GM23338 (cell line): Measurements from ENCODE around the gene GMEB2. TPM values are rescaled to one million over a fixed set of nuclear protein-coding genes. Genes with fewer than 3 reads are reported as not detected.
"Not testable (repeated sequence)": the region's sequence is repeated elsewhere in the genome, so short reads cannot be mapped to it uniquely, and the experiment has no call there.

ENCODE experiments used
- ATAC-seq: fragments of 200-7000 bp; cut with Tn5 transposase; 3 replicates; pipeline ENCODE4 v1.9.1; 2020
- DNase-seq: peaks from one replicate; pipeline ENCODE4 v3.0.0-alpha.2; 2015; ENCODE audit warnings: low spot score
- H2AFZ ChIP-seq: fragments of 200-600 bp; sonication (generic); 2 replicates; pipeline ENCODE4 v1.8.0; 2016; ENCODE audit warnings: antibody characterized with exemption, mild to moderate bottlenecking, moderate library complexity
- H3F3A ChIP-seq: fragments of 200-600 bp; sonication (generic); replicated peaks from 2 replicates; pipeline ENCODE4 v1.8.0; 2017; ENCODE audit warnings: antibody characterized with exemption, mixed run types, low read depth
- H3K27ac ChIP-seq: fragments of 200-600 bp; sonication (generic); 2 replicates; pipeline ENCODE4 v1.6.1; 2016; ENCODE audit warnings: low read depth
- H3K27me3 ChIP-seq: fragments of 200-600 bp; sonication (generic); 2 replicates; pipeline ENCODE4 v1.8.0; 2016; ENCODE audit warnings: mild to moderate bottlenecking, mixed run types, moderate library complexity; ENCODE audit not compliant: insufficient read depth
- H3K36me3 ChIP-seq: fragments of 200-600 bp; sonication (generic); 2 replicates; pipeline ENCODE4 v1.8.0; 2016; ENCODE audit warnings: mild to moderate bottlenecking; ENCODE audit not compliant: insufficient read depth
- H3K4me1 ChIP-seq: fragments of 200-600 bp; sonication (generic); 2 replicates; pipeline ENCODE4 v1.8.0; 2016; ENCODE audit warnings: mild to moderate bottlenecking, moderate library complexity; ENCODE audit not compliant: insufficient read depth
- H3K4me2 ChIP-seq: fragments of 200-600 bp; sonication (generic); 2 replicates; pipeline ENCODE4 v1.7.1; 2017; ENCODE audit warnings: mixed run types
- H3K4me3 ChIP-seq: fragments of 200-600 bp; sonication (generic); 2 replicates; pipeline ENCODE4 v1.6.1; 2016; ENCODE audit warnings: mixed run types
- H3K79me2 ChIP-seq: fragments of 200-600 bp; sonication (generic); replicated peaks from 2 replicates; pipeline ENCODE4 v1.8.0; 2017; ENCODE audit warnings: mild to moderate bottlenecking; ENCODE audit not compliant: insufficient read depth
- H3K9me2 ChIP-seq: fragments of 200-600 bp; sonication (generic); 2 replicates; pipeline ENCODE4 v1.8.0; 2017; ENCODE audit not compliant: insufficient read depth
- H4K20me1 ChIP-seq: fragments of 200-600 bp; sonication (generic); replicated peaks from 2 replicates; pipeline ENCODE4 v1.8.0; 2017; ENCODE audit warnings: mild to moderate bottlenecking; ENCODE audit not compliant: insufficient read depth
- H3K27ac Mint-ChIP-seq: 2 replicates; pipeline ENCODE4 v1.8.0; 2020; ENCODE audit warnings: inconsistent platforms, mild to moderate bottlenecking, moderate library complexity, mixed read lengths
- H3K27me3 Mint-ChIP-seq: 3 replicates; pipeline ENCODE4 v1.8.0; 2022; ENCODE audit warnings: low read depth, mild to moderate bottlenecking, moderate library complexity, mixed read lengths, inconsistent platforms; ENCODE audit not compliant: insufficient read depth, poor library complexity
- H3K36me3 Mint-ChIP-seq: 3 replicates; pipeline ENCODE4 v1.8.0; 2021; ENCODE audit warnings: low read depth, mild to moderate bottlenecking, inconsistent platforms, moderate library complexity, mixed read lengths
- H3K4me1 Mint-ChIP-seq: 3 replicates; pipeline ENCODE4 v1.8.0; 2020; ENCODE audit warnings: mild to moderate bottlenecking, inconsistent platforms, mixed read lengths
- H3K4me3 Mint-ChIP-seq: 3 replicates; pipeline ENCODE4 v1.8.0; 2021; ENCODE audit warnings: moderate library complexity, mild to moderate bottlenecking, inconsistent platforms, mixed read lengths
- H3K9me3 Mint-ChIP-seq: 3 replicates; pipeline ENCODE4 v1.8.0; 2020; ENCODE audit warnings: moderate library complexity, mild to moderate bottlenecking, inconsistent platforms, mixed read lengths
- CREB1 ChIP-seq: fragments of 250-450 bp; sonication (Bioruptor Pico); IDR thresholded peaks from 2 replicates; pipeline ENCODE4 v1.5.0; 2020; ENCODE audit warnings: low read depth, mild to moderate bottlenecking, moderate library complexity
- CTCF ChIP-seq, 2 experiments: fragments of 200-600 bp in 1 of 2; sonication (generic) in 1 of 2; conservative IDR thresholded peaks; 2 replicates each; pipeline versions ENCODE4 v1.5.1 to v1.6.1; 2016 to 2017; ENCODE audit warnings: antibody characterized with exemption in 2 of 2, low read depth in 2 of 2, mild to moderate bottlenecking in 2 of 2, moderate library complexity in 1 of 2
- ETS1 ChIP-seq: IDR thresholded peaks from 2 replicates; pipeline ENCODE4 v1.6.1; 2016; ENCODE audit warnings: antibody characterized with exemption
- JUNB ChIP-seq: IDR thresholded peaks from one replicate; pipeline ENCODE4 v1.6.1; 2016; ENCODE audit warnings: antibody characterized with exemption; ENCODE audit not compliant: unreplicated experiment
- NANOG ChIP-seq: IDR thresholded peaks from 2 replicates; pipeline ENCODE4 v1.6.1; 2016; ENCODE audit warnings: antibody characterized with exemption, borderline replicate concordance
- POLR2AphosphoS5 ChIP-seq: IDR thresholded peaks from 2 replicates; pipeline ENCODE4 v1.6.1; 2016; ENCODE audit warnings: antibody characterized with exemption, low read depth
- STAT1 ChIP-seq: IDR thresholded peaks from one replicate; pipeline ENCODE4 v1.6.1; 2016; ENCODE audit warnings: antibody characterized with exemption; ENCODE audit not compliant: unreplicated experiment
- ZNF114 ChIP-seq: fragments of 250-450 bp; sonication (Bioruptor Pico); IDR thresholded peaks from 2 replicates; pipeline ENCODE4 v1.5.0; 2020; ENCODE audit warnings: mild to moderate bottlenecking, moderate library complexity
- ZNF331 ChIP-seq: fragments of 250-450 bp; sonication (Bioruptor Pico); IDR thresholded peaks from 2 replicates; pipeline ENCODE4 v1.5.0; 2020; ENCODE audit warnings: low read depth, mild to moderate bottlenecking, moderate library complexity
- ZNF462 ChIP-seq: fragments of 250-450 bp; sonication (Bioruptor Pico); IDR thresholded peaks from 2 replicates; pipeline ENCODE4 v1.5.0; 2020; ENCODE audit warnings: mild to moderate bottlenecking, moderate library complexity
- polyA plus RNA-seq: library from polyadenylated mRNA; unstranded; fragments of >200 nt; fragmentation: Nextera tagmentation; extraction: Ambion mirVana; gene quantifications from 2 replicates; pipeline ENCODE4 v1.2.1, GENCODE V29; 2016
- total RNA-seq: library from RNA; depleted of rRNA; stranded (reverse); fragments of >200 nt; shearing (Covaris generic); gene quantifications from 2 replicates; pipeline ENCODE4 v1.2.3, GENCODE V29; 2014

Gene GMEB2
- total and polyA plus RNA-seq, 2 experiments from 2014 or later: 4.4 to 20.6 TPM

GRCh38 chr20:63559485-63560332, 67.2 kb downstream of the GMEB2 start:
- not testable (repeated sequence) for H3K4me2 ChIP-seq, H4K20me1 ChIP-seq, H3K36me3 Mint-ChIP-seq, H3K9me2 ChIP-seq, H3K79me2 ChIP-seq, H3K27ac ChIP-seq, H2AFZ ChIP-seq, H3K4me1 Mint-ChIP-seq, H3K9me3 Mint-ChIP-seq, H3K4me3 ChIP-seq, H3K4me1 ChIP-seq, H3K27me3 Mint-ChIP-seq, H3K4me3 Mint-ChIP-seq, H3K27ac Mint-ChIP-seq, H3K27me3 ChIP-seq, DNase-seq, H3F3A ChIP-seq, H3K36me3 ChIP-seq
- peak; percentile 17 for ATAC-seq

GRCh38 chr20:63558804-63559484, 68.0 kb downstream of the GMEB2 start:
- H3K27ac Mint-ChIP-seq: no peak overlapping the region
- ATAC-seq (no peak), DNase-seq (no peak)
- peaks cover 6% of the 10 kb centered on the region; the same call in 1 of the 2 replicates for H3F3A ChIP-seq
- H3K4me2 ChIP-seq: no peak overlapping the region
- H3K9me2 ChIP-seq: no peaks in the 10 kb centered on the region
- no peak overlapping the region for H3K4me3 ChIP-seq
- H3K27ac ChIP-seq: no peak overlapping the region
- no peaks in the 10 kb centered on the region for H3K36me3 ChIP-seq
- H3K4me1 ChIP-seq: no peaks in the 10 kb centered on the region
- H4K20me1 ChIP-seq: no peaks in the 10 kb centered on the region
- no peaks in the 10 kb centered on the region for H3K27me3 ChIP-seq
- H3K79me2 ChIP-seq: no peaks in the 10 kb centered on the region
- H3K9me3 Mint-ChIP-seq: peaks cover 4% of the 10 kb centered on the region; the same call in 2 of the 3 replicates
- H3K36me3 Mint-ChIP-seq: peaks cover 3% of the 10 kb centered on the region; the same call in 1 of the 3 replicates
- peaks cover 3% of the 10 kb centered on the region for H3K27me3 Mint-ChIP-seq
- H3K4me3 Mint-ChIP-seq: no peak overlapping the region
- no peak overlapping the region for H2AFZ ChIP-seq
- peaks cover 4% of the 10 kb centered on the region; the same call in 2 of the 3 replicates for H3K4me1 Mint-ChIP-seq
- TF ChIP-seq NANOG (no peak), CREB1 (CRISPR knock-in tag) (no peak), STAT1 (no peak), ZNF114 (CRISPR knock-in tag) (no peak), ZNF331 (CRISPR knock-in tag) (no peak), JUNB (no peak), ETS1 (no peak), CTCF (conservative IDR thresholded peaks at IDR 0.05; ENCODE audit: low read depth in 2 of 2) (no peak), POLR2AphosphoS5 (no peak), ZNF462 (CRISPR knock-in tag) (no peak)
